ENCODE results near the gene BYSL.

BYSL gene

GRCh38 chr6:41947581-41948220 is 26.4 kb downstream of the BYSL start:
- TF ChIP-seq NFIC (IDR thresholded peaks at IDR 0.05) (no peak), EGR1 (IDR thresholded peaks at IDR 0.05) (no peak), TCF12 (IDR thresholded peaks at IDR 0.05; ENCODE audit: low read depth) (no peak), FOXM1 (IDR thresholded peaks at IDR 0.05; ENCODE audit: borderline replicate concordance, low read depth) (no peak), REST (IDR thresholded peaks at IDR 0.05; ENCODE audit: low read depth) (no peak), TEAD4 (IDR thresholded peaks at IDR 0.05) (no peak), ZBTB7A (IDR thresholded peaks at IDR 0.05; ENCODE audit: low read depth) (no peak), MAX (IDR thresholded peaks at IDR 0.05) (no peak), CEBPB (IDR thresholded peaks at IDR 0.05) (no peak), TAF1 (IDR thresholded peaks at IDR 0.05; ENCODE audit: low read depth) (no peak), RAD21 (IDR thresholded peaks at IDR 0.05; ENCODE audit: low read depth) (no peak), USF1 (IDR thresholded peaks at IDR 0.05) (no peak)

- no peak for TF ChIP-seq RAD21 (IDR thresholded peaks at IDR 0.05; ENCODE audit: low read depth)
- TF ChIP-seq ZBTB7A (IDR thresholded peaks at IDR 0.05; ENCODE audit: low read depth), result no peak
- TF ChIP-seq CREB1 (IDR thresholded peaks at IDR 0.05; ENCODE audit: low read depth), result no peak
- TF ChIP-seq EP300 (IDR thresholded peaks at IDR 0.05; ENCODE audit: borderline replicate concordance), result no peak
- TF ChIP-seq CEBPB (IDR thresholded peaks at IDR 0.05), result no peak
- no peak for TF ChIP-seq TCF12 (IDR thresholded peaks at IDR 0.05; ENCODE audit: low read depth)
- TF ChIP-seq NFIC (IDR thresholded peaks at IDR 0.05), result no peak
- no peak for TF ChIP-seq TAF1 (IDR thresholded peaks at IDR 0.05; ENCODE audit: low read depth)
- no peak for TF ChIP-seq REST (IDR thresholded peaks at IDR 0.05; ENCODE audit: low read depth)
- TF ChIP-seq USF1 (IDR thresholded peaks at IDR 0.05), result no peak
- no peak for TF ChIP-seq TEAD4 (IDR thresholded peaks at IDR 0.05)
- no peak for TF ChIP-seq MAX (IDR thresholded peaks at IDR 0.05)
- no peak for TF ChIP-seq FOXM1 (IDR thresholded peaks at IDR 0.05; ENCODE audit: borderline replicate concordance, low read depth)
- TF ChIP-seq EGR1 (IDR thresholded peaks at IDR 0.05), result no peak
- TF ChIP-seq YY1 (IDR thresholded peaks at IDR 0.05; ENCODE audit: low read depth), result no peak
These were observed 33.4 kb downstream of the BYSL start for GRCh38 chr6:41954668-41955067.

- TF ChIP-seq REST (IDR thresholded peaks at IDR 0.05; ENCODE audit: low read depth) (no peak), USF1 (IDR thresholded peaks at IDR 0.05) (no peak), EGR1 (IDR thresholded peaks at IDR 0.05) (no peak), RAD21 (IDR thresholded peaks at IDR 0.05; ENCODE audit: low read depth) (no peak), MAX (IDR thresholded peaks at IDR 0.05) (no peak), FOXM1 (IDR thresholded peaks at IDR 0.05; ENCODE audit: borderline replicate concordance, low read depth) (no peak), CEBPB (IDR thresholded peaks at IDR 0.05) (no peak), YY1 (IDR thresholded peaks at IDR 0.05; ENCODE audit: low read depth) (no peak), TAF1 (IDR thresholded peaks at IDR 0.05; ENCODE audit: low read depth) (no peak), CREB1 (IDR thresholded peaks at IDR 0.05; ENCODE audit: low read depth) (no peak)
These were observed 34.1 kb downstream of the BYSL start for GRCh38 chr6:41955412-41955811.

GRCh38 chr6:41957117-41957516 is 35.8 kb downstream of the BYSL start:
- TF ChIP-seq TAF1 (IDR thresholded peaks at IDR 0.05; ENCODE audit: low read depth), result no peak
- TF ChIP-seq ZBTB7A (IDR thresholded peaks at IDR 0.05; ENCODE audit: low read depth), result no peak
- TF ChIP-seq YY1 (IDR thresholded peaks at IDR 0.05; ENCODE audit: low read depth), result no peak
- no peak for TF ChIP-seq CEBPB (IDR thresholded peaks at IDR 0.05)
- no peak for TF ChIP-seq CREB1 (IDR thresholded peaks at IDR 0.05; ENCODE audit: low read depth)
- TF ChIP-seq TEAD4 (IDR thresholded peaks at IDR 0.05), result no peak

All from Ishikawa (cell line).